Uterus (tissue), 2 donors: ENCODE data around the gene PRR35.

Experiments used
- POLR2A ChIP-seq, 2 donors: fragments of 450-650 bp; IDR thresholded peaks; one replicate each; pipeline ENCODE4 v1.6.1; 2016; ENCODE audit warnings: antibody characterized with exemption in 2 of 2, mild to moderate bottlenecking in 1 of 2, moderate library complexity in 1 of 2
- TF ChIP-seq, protein P1 (sequence below), 4 experiments: fragments of 200-600 bp in 2 of 4; fragments of 450-650 bp in 2 of 4; sonication (generic) in 2 of 4; IDR thresholded peaks; one replicate each; pipeline ENCODE4 v1.5.1; 2016 to 2019; ENCODE audit warnings: antibody characterized with exemption in 4 of 4, mild to moderate bottlenecking in 2 of 4, moderate library complexity in 1 of 4

DNA sequence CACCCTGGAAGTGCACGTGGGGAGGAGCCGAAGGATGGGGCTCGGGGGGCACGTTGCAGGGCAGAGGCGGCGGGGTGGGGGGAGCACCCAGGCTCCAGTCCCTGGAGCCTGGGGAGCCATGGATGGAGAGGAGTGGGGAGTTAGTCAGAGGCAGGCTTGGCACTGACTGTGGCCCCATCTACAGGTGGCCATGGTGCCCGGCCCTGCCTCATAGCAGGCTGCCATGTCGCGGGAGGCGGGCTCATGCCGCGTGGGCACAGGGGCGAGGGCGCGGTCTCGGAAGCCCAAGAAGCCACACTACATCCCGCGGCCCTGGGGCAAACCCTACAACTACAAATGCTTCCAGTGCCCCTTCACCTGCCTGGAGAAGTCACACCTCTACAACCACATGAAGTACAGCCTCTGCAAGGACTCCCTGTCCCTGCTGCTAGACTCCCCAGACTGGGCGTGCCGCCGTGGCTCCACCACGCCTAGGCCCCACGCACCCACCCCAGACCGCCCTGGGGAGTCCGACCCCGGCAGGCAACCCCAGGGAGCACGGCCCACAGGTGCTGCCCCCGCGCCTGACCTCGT, 3.0 kb downstream of the PRR35 start:
- no peak for TF ChIP-seq POLR2A (IDR thresholded peaks at IDR 0.05)
- TF ChIP-seq, protein P1, sequence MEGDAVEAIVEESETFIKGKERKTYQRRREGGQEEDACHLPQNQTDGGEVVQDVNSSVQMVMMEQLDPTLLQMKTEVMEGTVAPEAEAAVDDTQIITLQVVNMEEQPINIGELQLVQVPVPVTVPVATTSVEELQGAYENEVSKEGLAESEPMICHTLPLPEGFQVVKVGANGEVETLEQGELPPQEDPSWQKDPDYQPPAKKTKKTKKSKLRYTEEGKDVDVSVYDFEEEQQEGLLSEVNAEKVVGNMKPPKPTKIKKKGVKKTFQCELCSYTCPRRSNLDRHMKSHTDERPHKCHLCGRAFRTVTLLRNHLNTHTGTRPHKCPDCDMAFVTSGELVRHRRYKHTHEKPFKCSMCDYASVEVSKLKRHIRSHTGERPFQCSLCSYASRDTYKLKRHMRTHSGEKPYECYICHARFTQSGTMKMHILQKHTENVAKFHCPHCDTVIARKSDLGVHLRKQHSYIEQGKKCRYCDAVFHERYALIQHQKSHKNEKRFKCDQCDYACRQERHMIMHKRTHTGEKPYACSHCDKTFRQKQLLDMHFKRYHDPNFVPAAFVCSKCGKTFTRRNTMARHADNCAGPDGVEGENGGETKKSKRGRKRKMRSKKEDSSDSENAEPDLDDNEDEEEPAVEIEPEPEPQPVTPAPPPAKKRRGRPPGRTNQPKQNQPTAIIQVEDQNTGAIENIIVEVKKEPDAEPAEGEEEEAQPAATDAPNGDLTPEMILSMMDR (IDR thresholded peaks at IDR 0.05) = no peak
